Endothelial cell of umbilical vein (primary cell): ENCODE data around the gene FARP1. TPM values are rescaled to one million over a fixed set of nuclear protein-coding genes. Genes with fewer than 3 reads are reported as not detected.

Experiments used
- BruUV-seq: library from RNA; stranded (reverse); fragments of 400-500 nt; replicated peaks from 2 replicates; lab custom pipeline; 2021; lab: Mats Ljungman, UMichigan
- CTCF ChIA-PET: fragments of 300-600, 350-600 bp; sonication (Branson Sonifier 250); formaldehyde crosslinking; loops from one replicate; lab custom pipeline; 2021; ENCODE audit warnings: antibody characterized with exemption, inconsistent platforms; lab: Charles Lee
- POLR2A ChIA-PET: fragments of 300-600, 350-600 bp; sonication (Branson Sonifier 250); formaldehyde crosslinking; loops from one replicate; lab custom pipeline; 2021; ENCODE audit warnings: antibody characterized with exemption, inconsistent platforms; lab: Charles Lee
- DNase-seq: peaks from one replicate; pipeline ENCODE4 v3.0.0-alpha.2; 2011; ENCODE audit warnings: low read depth, low spot score
- FAIRE-seq: peaks from 2 replicates; lab custom pipeline; 2011; peaks lifted over from hg19 to GRCh38; lab: Jason Lieb, UNC
- H2AFZ ChIP-seq: 2 replicates; pipeline ENCODE4 v1.6.0; 2012; ENCODE audit warnings: low read depth, low read length, control low read depth, inconsistent platforms
- H3K27ac ChIP-seq: 2 replicates; pipeline ENCODE4 v1.5.1; 2011; ENCODE audit warnings: low read depth, mild to moderate bottlenecking, control low read depth, low read length, moderate library complexity; ENCODE audit not compliant: insufficient read depth
- H3K27me3 ChIP-seq, 2 experiments: 2 replicates each; pipeline versions ENCODE4 v1.6.0 to v1.6.1; 2011; ENCODE audit warnings: low read length in 2 of 2, mixed read lengths in 1 of 2; ENCODE audit not compliant: control insufficient read depth in 2 of 2, insufficient read depth in 2 of 2
- H3K36me3 ChIP-seq, 2 experiments: 2 replicates in 1 of 2; 3 replicates in 1 of 2; pipeline ENCODE4 v1.5.1; 2011; ENCODE audit warnings: low read length in 2 of 2, mild to moderate bottlenecking in 1 of 2, moderate library complexity in 1 of 2; ENCODE audit not compliant: control insufficient read depth in 2 of 2, insufficient read depth in 2 of 2; ENCODE audit errors: extremely low read depth in 1 of 2
- H3K4me1 ChIP-seq: 3 replicates; pipeline ENCODE4 v1.5.1; 2011; ENCODE audit warnings: mild to moderate bottlenecking, low read length; ENCODE audit not compliant: control insufficient read depth, insufficient read depth; ENCODE audit errors: extremely low read depth
- H3K4me2 ChIP-seq: 2 replicates; pipeline ENCODE4 v1.6.1; 2011; ENCODE audit warnings: low read length, control low read depth, mixed read lengths; ENCODE audit not compliant: insufficient read depth
- H3K4me3 ChIP-seq, 3 experiments: fragments of 200-600 bp in 1 of 3; sonication (generic), shearing (Covaris generic) in 1 of 3; replicated peaks in 1 of 3; 2 replicates each; pipeline ENCODE4 v1.5.1; 2011 to 2016; ENCODE audit warnings: control low read depth in 3 of 3, low read length in 3 of 3, mild to moderate bottlenecking in 2 of 3, inconsistent platforms in 1 of 3, low read depth in 1 of 3, moderate library complexity in 1 of 3; ENCODE audit not compliant: insufficient read depth in 1 of 3
- H3K79me2 ChIP-seq: 2 replicates; pipeline ENCODE4 v1.6.0; 2012; ENCODE audit warnings: low read length, inconsistent platforms; ENCODE audit not compliant: control insufficient read depth, insufficient read depth
- H3K9ac ChIP-seq: replicated peaks from 2 replicates; pipeline ENCODE3; 2011; ENCODE audit warnings: low read length, control low read depth; ENCODE audit not compliant: insufficient read depth; ENCODE audit errors: extremely low read depth
- H3K9me1 ChIP-seq: replicated peaks from 3 replicates; pipeline ENCODE4 v1.6.0; 2011; ENCODE audit warnings: mild to moderate bottlenecking, low read length; ENCODE audit not compliant: control insufficient read depth, insufficient read depth; ENCODE audit errors: extremely low read depth
- H3K9me3 ChIP-seq: replicated peaks from 2 replicates; pipeline ENCODE4 v1.5.1; 2012; ENCODE audit warnings: low read length, inconsistent platforms; ENCODE audit not compliant: control insufficient read depth, insufficient read depth
- H4K20me1 ChIP-seq: replicated peaks from 2 replicates; pipeline ENCODE3; 2011; ENCODE audit warnings: mild to moderate bottlenecking, low read length; ENCODE audit not compliant: control insufficient read depth, insufficient read depth; ENCODE audit errors: extremely low read depth
- EZH2 ChIP-seq: IDR thresholded peaks from 2 replicates; pipeline ENCODE4 v1.6.1; 2012; ENCODE audit warnings: borderline replicate concordance, low read depth, mild to moderate bottlenecking, moderate library complexity, low read length, inconsistent platforms; ENCODE audit not compliant: severe bottlenecking
- FOS ChIP-seq: IDR thresholded peaks from 2 replicates; pipeline ENCODE4 v1.6.1; 2011; ENCODE audit warnings: mild to moderate bottlenecking, low read length, moderate library complexity, borderline replicate concordance; ENCODE audit not compliant: insufficient read depth
- GATA2 ChIP-seq: IDR thresholded peaks from 2 replicates; pipeline ENCODE4 v1.7.0; 2011; ENCODE audit warnings: low read depth, mild to moderate bottlenecking, moderate library complexity, mixed read lengths, low read length; ENCODE audit not compliant: insufficient read length, insufficient read depth
- JUN ChIP-seq: IDR thresholded peaks from 2 replicates; pipeline ENCODE4 v1.6.1; 2011; ENCODE audit warnings: borderline replicate concordance, low read depth; ENCODE audit not compliant: insufficient read length, insufficient read depth
- MAX ChIP-seq: IDR thresholded peaks from 2 replicates; pipeline ENCODE4 v1.6.1; 2011; ENCODE audit not compliant: insufficient read depth, insufficient read length
- MYC ChIP-seq: IDR thresholded peaks from one replicate; pipeline ENCODE4 v1.6.1; 2011; ENCODE audit warnings: mild to moderate bottlenecking, low read depth, low read length
- POLR2A ChIP-seq: IDR thresholded peaks from 2 replicates; pipeline ENCODE4 v1.6.1; 2012; ENCODE audit warnings: low read depth, mild to moderate bottlenecking, control low read depth, low read length
- dilution Hi-C: fragments of 300-500 bp; cut with MboI; formaldehyde crosslinking; loops from one replicate; pipeline ENCODE4 v1.15.0; 2019; ENCODE audit warnings: low sequenced_read_pairs; ENCODE audit not compliant: extremely low pct_ligation_motif_present
- intact Hi-C: fragments of 100-400 bp; cut with micrococcal nuclease; formaldehyde crosslinking; loops from one replicate; pipeline ENCODE4 v1.10.0; 2022
- polyA plus RNA-seq, 4 experiments: library from polyadenylated mRNA; depleted of rRNA in 3 of 4; stranded (reverse) in 3 of 4; unstranded in 1 of 4; fragments of >200 nt; gene quantifications; 2 replicates each; pipeline versions ENCODE4 v1.2.1 to v1.2.3, GENCODE V29; 2011 to 2012; ENCODE audit warnings: missing spikeins in 1 of 4
- total RNA-seq: library from RNA; stranded (reverse); gene quantifications from 2 replicates; pipeline ENCODE4 v1.2.3, GENCODE V29; 2021

FARP1 gene
- total and polyA plus RNA-seq, 2 donors (not counting 3 experiments of a cell fraction or from before 2014, with no cell fraction given) = 19.0 to 77.7 TPM

DNA sequence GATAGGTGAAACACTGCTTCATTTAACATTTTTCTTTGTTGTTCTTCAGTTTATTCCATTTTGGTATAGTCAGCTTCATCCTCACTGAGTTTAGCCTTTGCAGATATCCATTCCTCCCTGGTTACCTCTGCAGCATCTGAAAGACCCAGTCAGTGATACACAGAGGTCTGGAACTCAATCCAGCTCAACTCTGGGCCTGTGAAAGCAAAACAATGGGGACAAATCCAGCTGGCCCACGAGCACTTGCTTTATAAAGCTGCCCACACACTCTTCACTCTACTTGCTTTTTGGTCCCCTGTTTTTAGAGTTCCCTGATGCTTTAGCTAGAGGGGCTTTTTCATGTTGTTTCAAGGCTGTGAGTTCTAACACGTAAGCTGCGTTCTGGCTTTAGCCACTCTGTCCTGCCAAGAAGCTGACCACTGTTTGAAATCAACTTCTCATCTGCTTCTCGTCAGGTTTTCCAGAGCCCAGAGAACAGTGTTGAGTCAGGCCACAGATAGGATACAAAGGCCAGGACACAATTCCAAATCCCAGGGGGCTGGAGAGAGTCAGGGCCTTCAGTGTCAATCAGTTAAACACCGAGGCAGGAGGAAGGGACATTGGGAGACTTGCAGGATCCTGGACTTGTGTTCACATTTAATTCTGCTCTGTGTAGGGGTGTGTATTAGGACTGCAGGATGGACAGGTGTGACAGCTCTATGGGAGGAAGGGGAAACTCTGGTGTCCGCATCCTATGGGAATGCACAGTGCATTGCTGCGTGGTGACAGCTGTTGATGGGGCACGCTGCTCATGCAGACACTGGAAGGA, 117.7 kb downstream of the FARP1 start:
- TF ChIP-seq MAX (no peak), FOS (no peak), GATA2 (no peak)
- dilution Hi-C loops = no loop called here
- Histone ChIP-seq H3K27me3 (no peaks in the 10 kb centered on the region), H3K27ac (no peak overlapping the region), H3K9me1 (no peaks in the 10 kb centered on the region), H3K36me3 (no peaks in the 10 kb centered on the region), H2AFZ (no peak overlapping the region), H3K9ac (no peak overlapping the region), H3K9me3 (no peaks in the 10 kb centered on the region), H3K79me2 (no peaks in the 10 kb centered on the region), H3K4me1 (peaks cover 7% of the 10 kb centered on the region), H3K4me3 (no peak overlapping the region), H4K20me1 (no peaks in the 10 kb centered on the region), H3K4me2 (no peak overlapping the region)
- CTCF ChIA-PET = interaction anchor here (1.0 to 1.2 kb wide), 3 partner anchors 55 to 413 kb away, joined by 3 read pairs; no protein-coding TSS in a partner anchor
- intact Hi-C loops = no loop called here
- no peak for DNase-seq
- FAIRE-seq = no peak
- POLR2A ChIA-PET = interaction anchor here (0.7 kb wide), 1 partner anchor 11 kb away, joined by 3 read pairs; no protein-coding TSS in a partner anchor
- no TSS peak for BruUV-seq

GRCh38 chr13:98261165-98261702, 118.3 kb downstream of the FARP1 start:
- Histone ChIP-seq H3K27me3 (no peaks in the 10 kb centered on the region), H4K20me1 (no peaks in the 10 kb centered on the region), H3K4me3 (no peak overlapping the region), H3K9me1 (no peaks in the 10 kb centered on the region), H3K9me3 (no peaks in the 10 kb centered on the region), H3K79me2 (no peaks in the 10 kb centered on the region), H3K4me1 (no peaks in the 10 kb centered on the region), H3K9ac (no peak overlapping the region), H2AFZ (no peak overlapping the region), H3K27ac (no peak overlapping the region), H3K36me3 (no peaks in the 10 kb centered on the region), H3K4me2 (no peak overlapping the region)
- POLR2A ChIA-PET = interaction anchor here (0.7 kb wide), 1 partner anchor 12 kb away, joined by 3 read pairs; no protein-coding TSS in a partner anchor
- intact Hi-C loops (no loop called here), dilution Hi-C loops (no loop called here)
- FAIRE-seq (no peak), DNase-seq (no peak)
- BruUV-seq = no TSS peak
- CTCF ChIA-PET = interaction anchor here (1.0 to 1.2 kb wide), 3 partner anchors 54 to 412 kb away, joined by 3 read pairs; no protein-coding TSS in a partner anchor
- no peak for TF ChIP-seq EZH2
- TF ChIP-seq MAX = no peak
- no peak for TF ChIP-seq POLR2A
- no peak for TF ChIP-seq MYC
- no peak for TF ChIP-seq FOS
- no peak for TF ChIP-seq JUN
- TF ChIP-seq GATA2 = no peak
